NCI-H2107 treated with DMSO at 0.1 percent for 48 hours (cell line): Measurements from ENCODE around the gene MRC2.
"Not testable (repeated sequence)": the region's sequence is repeated elsewhere in the genome, so short reads cannot be mapped to it uniquely, and the experiment has no call there.

Experiments
- DNase-seq: peaks from one replicate; lab custom pipeline; 2025; ENCODE audit not compliant: unreplicated experiment; lab: John Stamatoyannopoulos, UW

MRC2 gene

DNA sequence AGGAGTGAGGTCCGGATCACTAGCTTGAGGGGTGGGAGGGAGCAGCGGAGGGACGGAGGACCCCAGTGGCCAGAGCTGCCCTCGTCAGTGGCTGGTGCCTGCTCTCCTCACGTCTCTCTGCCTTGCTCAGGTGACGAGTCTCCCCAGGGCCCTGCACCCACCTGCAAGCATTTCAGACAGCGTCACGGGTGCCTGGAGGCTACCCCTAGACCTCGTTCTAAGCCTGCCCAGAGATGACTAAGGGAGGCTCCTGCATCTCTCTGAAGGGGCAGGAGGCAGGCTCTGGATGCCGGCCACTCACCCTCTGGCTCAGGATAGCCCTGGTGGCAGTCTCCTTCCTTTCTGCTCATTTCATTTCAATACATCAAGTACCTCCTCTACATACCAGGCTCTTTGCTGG lies 68.8 kb downstream of the MRC2 start:
- DNase-seq, result no peak

DNA sequence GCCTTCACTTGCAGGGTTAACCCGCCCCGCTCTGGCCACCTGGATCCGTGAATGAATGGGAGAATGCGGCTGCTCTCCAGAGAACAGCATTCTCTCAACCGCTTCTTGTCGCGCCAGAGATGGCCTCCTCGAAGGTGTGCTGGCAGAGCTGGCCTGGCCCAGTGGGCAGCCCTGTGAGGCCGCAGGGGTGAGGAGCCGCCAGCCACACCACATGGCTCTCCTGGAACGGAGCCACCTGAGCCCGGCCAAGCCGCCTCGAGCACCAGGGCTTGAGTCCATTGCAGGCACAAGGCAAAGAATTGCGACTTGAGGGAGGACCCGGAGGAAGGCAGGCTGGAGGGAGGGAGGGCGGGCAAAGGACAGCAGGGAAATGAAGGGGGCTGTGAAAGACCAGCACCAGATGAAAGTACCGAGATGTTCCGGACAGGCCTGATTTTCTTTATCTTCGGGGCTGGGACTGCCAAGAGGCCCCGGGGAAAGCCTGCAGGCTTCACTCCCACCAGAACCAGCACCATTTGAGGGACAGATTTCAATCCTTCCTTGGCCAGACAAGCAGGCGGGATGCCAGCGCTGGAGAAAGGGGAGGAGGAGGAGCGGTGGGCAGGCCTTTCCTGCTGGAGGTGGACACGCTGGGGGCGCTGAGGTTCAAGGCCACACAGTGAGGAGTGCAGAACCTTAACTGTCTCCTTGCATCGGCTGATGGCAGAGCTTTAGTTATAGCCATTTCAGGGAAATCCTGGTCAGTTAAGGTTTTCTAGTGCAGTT lies 69.4 kb downstream of the MRC2 start:
- no peak for DNase-seq

DNA sequence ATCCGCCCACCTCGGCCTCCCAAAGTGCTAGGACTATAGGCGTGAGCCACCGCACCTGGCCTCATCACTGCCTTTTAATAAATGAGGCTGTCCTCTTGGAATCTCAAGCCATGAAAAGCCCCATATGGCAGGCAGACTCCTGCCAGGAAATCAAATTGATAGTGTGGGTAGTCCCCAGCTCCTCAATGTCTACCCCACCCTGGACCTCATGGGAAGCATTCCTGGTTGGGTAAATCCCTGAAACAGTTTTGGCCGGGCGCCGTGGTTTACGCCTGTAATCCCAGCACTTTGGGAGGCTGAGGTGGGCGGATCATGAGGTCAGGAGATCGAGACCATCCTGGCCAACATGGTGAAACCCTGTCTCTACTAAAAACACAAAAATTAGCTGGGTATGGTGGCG lies 71.0 kb downstream of the MRC2 start:
- not testable (repeated sequence) for DNase-seq

DNA sequence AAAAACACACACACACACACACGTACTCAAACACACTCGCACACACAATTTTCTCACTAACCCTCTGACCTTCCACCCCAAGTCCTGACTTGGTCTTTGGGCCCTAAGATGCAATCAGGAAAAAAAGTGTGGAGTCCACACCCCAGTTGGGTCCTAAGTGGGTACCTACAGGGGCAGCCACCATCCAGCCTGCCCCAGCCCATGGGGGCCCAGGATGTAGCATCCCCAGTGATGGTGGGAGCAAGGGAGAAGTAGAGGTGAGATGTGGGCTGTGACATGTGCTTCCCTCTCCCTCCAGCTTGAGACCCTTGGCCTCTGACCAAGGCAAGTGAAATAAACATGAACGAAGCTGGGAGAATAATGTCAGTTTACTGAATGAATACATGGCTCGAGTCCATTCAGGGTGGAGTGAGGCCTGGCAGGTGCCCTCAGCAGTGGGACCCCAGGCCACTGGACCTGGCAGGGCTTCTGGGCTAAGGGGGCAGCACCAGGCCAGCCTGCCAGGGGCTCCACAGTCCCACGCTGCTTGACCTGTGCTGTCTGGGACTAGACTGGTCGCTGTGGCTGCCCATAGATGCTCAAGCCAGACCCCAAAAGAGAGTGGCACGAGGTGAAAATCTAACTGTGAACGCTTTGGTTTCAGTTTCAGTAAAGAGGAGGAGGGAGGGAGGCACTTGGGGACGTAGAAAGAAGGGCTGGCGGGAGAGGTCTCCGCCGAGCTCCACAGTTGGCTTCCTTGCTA lies 73.7 kb downstream of the MRC2 start:
- DNase-seq, result no peak

DNA sequence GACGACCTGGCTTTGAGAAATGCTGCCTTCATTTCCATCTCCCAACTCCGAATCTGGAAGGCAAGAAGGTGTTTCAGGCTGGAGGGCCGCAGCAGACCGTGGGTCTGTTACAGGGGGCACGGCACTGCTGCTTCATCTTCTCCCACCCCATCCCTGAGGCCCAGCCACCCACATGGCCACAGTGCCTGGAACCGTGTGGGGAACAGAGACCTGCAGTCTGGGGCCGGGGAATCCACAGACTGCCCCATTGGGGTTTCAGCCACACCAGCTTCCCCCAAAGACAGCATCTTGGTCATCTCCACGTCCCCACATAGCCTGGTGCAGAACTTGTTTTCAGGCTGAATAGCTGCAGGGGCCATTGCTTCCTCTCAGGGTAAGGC lies 74.2 kb downstream of the MRC2 start:
- DNase-seq, result no peak

DNA sequence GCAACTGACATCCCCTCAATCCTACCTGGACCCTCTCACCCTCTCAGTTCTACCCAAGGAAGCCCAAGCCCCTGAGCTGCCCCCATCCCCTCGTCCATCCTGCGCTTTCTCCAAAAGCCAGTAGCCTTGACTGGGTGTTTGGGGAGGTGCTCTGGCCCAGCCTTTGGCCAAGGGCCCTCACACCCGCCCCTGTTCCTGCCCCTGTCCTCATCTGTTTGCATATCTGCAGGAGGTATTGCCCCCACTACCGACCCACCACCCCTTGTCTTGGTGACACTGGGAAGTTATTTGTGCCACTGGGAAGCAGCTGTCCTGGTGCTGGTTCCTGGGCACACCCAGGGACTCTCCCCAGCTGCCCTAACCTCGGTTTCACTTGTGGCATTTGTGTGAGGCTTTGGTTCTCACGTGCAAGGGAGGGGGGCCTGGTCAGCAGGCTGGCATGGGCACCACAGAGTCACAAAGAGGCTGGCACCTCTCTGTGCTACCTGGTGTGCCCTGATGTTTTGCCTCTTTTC lies 75.3 kb downstream of the MRC2 start:
- DNase-seq, result no peak

DNA sequence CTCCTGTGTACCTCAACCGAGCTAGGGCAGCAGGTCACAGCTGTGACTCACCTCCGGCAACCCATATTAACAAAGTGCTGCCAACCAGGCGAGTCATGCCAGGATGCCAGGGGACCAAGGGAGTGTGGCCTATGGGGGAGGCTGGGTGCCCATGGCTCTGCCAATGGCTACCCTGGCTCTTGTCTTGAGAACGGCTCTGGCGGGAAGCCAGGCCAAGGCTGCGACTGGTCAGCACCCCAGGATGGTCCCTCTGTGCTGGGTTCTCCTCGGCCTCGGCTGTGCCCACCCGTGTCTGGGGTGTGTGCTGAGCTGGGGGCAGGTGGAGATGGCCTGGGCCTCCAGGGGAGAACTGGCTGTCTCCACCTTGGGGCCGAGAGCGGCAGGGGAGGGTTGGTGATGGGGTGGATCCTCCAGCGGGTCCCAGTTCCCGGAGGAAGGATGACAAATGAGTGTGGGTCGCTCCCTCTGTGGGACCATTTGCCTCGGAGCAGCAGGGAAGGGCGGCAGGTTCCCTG lies 75.8 kb downstream of the MRC2 start:
- DNase-seq, result no peak

DNA sequence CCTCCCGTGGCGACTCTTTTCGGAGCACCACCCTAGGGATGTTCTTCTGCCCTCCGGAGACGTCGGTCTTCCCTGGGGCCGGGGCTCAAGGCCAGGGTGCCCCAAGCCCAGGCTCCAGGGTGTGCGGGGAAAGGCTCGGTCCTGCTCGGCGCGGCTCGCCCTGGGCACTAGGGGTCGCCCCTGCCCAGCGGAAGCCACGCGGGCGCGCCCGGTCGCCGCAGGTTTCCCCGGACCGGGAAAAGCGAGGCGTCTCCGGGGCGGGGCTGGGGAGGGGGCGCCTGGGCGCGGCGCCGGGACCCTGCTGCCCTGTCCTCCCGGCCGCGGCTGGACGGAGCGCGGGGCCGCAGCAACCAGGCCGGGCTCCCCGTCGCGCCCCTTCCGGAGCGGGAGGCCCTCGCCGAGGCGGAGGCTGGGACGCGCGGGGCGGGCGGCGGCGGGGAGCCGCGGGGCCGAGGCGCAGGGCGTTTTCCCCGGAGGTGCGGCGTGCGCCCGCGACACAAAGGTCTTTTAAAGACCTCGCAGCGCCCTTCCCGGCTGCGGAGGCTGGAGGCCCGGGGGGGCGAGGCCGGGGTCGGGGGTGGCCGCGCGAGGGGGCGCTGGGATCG lies 76.4 kb downstream of the MRC2 start:
- peak; percentile 10 for DNase-seq

DNA sequence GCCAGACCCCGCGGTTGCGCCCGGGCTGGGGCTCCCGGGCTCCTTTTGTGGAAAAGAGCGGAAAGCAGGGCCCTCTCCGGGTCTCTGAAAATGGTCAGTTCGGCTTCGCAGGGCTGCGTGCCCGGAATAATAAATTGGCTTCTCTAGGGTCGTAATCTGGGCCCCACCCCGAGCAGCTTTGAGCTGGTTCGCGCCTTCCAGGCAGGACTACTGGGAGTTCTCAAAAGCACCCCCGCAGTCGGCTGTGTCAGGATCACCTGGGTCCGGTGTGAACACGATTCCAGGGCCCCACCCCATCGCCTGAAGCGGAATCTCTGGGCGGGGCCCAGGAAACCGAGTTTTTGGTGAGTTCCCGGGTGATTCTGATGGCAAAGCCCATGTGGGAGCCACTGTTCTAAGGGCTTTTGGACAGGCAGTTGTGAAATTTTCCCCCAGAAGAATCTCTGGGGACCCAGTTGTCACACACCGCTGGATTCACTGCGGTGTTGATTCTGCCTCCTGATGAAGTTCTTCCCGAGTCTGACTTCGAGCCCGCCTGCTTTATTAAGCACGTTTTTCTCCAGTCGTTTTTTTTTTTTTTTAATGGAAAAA lies 77.0 kb downstream of the MRC2 start:
- DNase-seq, result no peak

DNA sequence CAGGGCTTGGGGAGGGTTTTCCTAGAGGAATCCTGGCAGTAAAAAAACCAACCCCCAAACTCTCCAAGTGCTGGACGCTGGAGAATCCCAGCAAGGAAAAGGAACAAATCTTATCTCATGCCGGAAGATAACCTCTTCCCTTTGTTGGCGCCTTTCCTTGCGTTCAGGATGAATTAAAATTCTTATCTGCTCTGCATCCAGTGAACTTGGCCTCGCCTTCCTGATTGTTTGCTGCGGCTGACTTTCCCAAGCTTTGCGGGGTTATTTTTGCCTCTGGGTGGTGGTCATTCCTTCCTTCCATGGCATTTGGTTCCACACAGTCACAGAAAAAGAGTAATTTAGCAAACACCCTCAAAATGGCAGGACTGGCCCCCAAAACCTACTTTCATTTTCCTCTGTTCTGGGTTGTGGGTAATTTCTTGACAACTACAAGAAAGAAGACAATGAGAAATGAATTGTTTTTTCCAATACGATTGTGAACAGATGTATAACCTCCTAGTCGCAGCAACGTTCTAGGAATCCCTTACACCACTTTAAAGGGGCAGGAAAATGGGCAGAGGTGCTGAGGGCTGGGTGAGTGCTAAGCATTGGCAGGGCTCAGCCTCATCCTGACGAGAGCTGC lies 77.8 kb downstream of the MRC2 start:
- DNase-seq, result no peak

DNA sequence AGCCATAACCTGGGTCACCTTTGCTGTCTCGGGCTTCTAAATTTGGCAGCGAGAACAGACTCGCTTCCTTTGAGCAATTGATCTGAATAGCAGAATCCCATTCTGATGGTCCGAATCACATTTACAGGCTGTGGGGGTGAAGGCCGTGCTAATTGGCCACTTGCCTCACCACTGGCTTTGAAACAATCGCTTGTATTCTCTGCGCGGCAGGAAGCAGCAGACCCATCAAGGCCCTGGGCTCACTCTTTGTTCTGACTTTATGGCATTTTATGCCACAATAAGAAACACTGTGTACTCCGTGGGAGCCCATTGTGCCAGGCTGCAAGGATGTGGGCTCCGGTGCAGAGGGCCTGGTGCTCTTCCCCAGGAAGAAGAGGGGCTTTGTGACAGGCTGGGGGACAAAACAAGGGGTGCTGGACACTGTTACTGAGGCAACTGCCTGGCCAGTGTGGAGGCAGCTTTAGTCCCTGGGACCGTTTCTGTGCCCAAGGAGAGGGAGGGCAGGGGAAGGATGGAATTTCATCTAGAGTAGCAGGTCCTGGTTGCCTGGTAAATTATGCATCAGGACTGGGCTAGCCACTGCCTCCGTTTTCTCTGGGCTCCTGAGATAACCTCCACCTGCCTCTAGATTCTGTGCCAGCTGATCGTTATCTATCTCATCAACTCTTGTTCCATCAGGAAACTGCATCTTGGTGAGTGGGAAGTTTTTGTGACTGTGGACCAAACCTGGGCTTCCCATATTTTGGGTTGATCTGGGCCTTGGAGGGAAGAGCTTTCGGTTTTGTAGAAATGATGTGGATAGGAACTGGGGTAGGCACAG lies 78.5 kb downstream of the MRC2 start:
- DNase-seq, result no peak

DNA sequence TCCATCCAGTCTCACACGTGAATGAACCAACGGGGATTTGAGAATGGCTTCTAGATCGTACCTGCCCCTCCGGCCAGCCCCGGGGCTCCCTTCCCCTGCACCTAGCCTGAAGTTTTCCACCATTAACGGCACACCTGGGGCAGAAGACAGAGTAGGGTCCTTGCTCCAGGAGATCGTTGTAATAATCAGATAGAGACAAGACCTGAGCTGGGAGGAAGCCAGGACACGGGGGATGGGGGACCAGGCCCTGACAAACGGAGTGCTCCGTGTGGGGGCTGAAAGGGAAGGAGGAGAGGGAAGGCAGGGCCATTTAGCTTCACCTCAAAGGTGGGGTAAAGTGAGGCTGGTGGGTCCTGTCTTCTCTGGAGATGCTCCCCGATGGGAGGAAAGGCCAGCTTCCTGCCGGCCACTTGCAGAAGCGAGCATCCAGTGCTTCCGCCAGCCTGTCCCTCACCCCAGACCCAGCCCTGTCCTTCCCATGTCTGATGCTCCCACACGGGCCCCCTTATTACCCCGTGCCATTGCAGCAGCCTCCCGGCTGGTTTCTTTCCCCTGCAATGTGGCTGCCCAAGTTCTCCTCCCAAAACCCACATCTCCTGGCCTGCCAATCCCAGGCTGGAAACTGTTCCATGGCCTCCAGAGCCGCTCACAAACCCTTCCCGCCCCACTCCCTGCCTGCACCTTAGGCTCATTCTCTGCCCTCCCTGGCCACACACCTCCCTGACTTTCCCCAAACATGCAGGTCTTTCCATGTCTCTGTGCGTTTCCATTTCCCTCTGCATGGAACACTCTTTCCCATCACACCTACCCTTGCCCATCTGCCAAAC lies 79.3 kb downstream of the MRC2 start:
- DNase-seq, result no peak

DNA sequence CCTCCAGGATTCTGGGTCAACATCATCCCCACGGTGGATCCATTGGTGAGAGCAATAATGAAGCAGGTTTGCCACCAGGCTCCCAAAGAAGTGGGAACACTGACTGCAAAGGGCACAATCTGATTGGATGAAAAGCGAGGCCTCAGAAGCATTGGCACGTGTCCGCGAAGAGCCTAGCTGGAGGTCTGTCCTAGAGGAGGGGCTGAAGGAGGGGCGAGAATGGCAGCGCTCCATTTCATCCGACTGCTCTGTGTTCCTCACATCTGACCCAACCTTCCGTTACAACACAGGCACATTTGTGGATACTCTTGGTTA lies 79.9 kb downstream of the MRC2 start:
- DNase-seq, result no peak

DNA sequence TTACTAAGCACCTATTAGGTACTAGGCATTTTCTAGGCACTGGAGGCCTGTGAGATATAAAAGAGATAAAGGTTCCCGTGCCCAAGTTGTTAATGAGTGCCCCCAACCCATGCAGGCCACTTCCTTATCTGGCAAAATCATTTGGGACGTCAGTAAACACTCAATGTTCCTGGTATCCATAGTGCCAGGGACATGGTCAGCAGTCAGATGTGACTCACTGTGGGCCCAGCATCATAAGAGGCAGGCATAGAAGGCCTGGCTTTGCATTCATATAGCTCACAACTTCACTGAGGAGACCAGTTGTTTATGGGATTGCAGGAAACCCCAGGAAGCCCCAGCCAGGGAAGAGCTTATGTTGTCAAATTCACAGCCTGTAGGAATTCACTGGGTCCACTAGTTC lies 81.1 kb downstream of the MRC2 start:
- DNase-seq, result no peak

DNA sequence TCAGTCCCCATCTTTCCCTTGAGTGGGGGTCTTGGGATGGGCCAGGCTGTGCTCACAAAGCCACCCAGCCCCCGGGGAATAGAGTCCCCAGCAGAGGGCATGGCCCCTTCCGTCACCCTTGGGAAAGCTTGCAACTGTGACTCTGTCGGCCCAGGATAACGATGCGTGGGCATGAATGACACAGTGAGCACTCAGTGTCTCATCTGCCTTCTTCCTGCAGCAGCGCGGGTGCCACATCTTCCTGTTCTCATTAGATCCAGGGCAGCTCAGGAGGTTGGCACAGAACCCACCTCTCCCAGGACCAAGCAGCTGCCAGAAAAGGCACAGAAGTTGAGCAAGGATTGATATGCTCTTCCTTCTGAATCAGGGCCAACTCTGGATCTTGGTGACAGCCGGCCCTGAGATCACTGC lies 84.7 kb downstream of the MRC2 start:
- DNase-seq, result no peak

DNA sequence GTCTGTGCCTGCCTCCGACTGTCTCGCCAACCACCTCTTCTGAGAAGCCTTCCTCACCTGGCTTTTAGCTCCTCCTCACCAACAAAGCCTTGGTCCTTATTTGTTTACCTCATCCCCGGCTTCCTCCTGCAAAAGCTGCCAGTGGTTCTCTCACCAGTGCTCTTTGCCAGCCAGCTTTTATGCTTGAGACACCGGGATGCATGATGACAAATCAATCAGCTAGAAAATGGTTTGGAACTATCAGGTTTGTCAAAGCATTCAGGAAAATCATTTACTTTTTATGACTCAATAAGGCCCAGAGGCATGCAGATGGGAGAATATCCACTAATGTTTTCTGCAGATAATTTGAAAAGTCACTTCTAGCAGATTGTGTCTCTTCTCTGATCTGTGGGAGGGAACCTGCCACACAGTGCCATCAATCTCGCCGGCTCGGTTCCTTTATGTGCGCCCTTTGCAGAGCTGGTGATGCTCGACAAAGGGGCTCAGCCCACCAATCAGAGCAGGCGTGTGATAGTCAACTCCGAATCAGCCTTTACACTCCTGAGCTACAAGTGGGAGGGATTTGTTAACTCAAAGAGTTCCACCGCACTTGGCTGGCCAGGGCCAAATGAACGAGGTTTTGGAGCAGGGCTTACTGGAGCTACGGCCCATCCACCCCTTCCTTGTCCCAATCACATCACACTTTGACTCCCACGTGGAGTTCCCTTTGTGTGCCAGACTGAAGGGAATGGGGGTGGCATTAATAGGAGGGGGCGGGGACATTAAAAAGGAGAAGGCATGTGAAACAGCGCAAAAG lies 85.8 kb downstream of the MRC2 start:
- DNase-seq, result no peak

DNA sequence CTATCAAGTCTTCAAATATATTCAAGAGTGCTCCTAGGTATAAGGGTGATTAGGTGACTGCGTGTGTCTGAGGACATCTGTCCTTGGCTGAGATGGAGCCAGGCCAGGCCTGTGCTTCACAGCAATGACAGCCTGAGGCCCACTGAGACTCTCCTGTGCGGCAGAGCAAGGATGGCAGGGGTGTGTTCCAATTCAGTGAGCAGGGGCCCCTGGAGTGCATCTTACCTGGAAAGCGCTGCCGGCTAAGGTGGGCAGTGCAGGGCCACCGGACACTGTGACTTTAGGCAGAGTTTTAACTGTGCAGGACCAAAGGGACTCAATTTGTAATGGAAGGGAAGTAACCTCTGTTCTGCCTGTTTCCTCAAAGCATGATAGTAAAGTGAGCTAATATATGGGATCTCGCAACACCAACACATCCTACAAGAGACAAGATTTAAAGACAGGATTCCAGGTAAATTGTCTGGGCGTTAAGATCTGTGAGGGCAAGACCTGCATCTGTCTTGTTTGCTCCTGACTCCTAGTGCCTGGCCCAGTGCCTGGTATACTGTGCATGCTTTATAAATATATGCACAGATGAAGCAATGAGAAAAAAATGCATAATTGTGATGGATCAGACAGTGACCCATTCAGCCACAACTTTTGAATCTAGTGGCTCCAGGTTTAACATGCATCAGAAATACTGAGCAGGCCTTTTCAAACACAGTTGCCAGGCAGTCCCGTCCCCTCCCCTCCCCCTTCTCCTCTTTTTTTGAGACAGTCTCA lies 86.7 kb downstream of the MRC2 start:
- no peak for DNase-seq

DNA sequence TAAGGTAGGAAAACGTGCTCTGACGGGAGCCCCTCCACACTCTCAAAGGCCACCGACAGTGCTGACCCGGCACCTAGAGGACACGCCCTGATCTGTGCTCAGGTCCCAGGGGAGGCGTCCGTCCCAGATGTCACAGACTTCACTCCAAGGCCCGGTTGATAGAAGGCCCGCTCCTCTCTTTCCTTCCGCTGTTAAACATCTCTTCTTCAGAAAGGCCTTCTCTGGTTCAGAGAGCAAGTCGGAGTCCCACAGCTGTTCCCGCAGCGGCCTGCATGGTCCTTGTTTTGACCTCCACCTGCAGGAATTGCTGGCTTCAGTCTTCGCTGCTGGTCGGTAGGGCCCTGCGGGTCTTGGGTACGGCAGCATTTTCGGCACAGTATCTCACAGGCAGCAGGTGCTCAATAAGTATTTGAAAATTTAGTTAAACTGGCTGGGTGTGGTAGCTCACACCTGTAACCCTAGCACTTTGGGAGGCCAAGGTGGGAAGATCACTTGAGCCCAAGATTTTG lies 88.5 kb downstream of the MRC2 start:
- DNase-seq, result no peak
